ENCODE data around the gene MUC4.

MUC4 gene

GRCh38 chr3:195766671-195767070, 45.1 kb downstream of the MUC4 start:
- TF ChIP-seq RARB (CRISPR knock-in tag; IDR thresholded peaks at IDR 0.05) (no peak), ZFP3 (CRISPR knock-in tag; IDR thresholded peaks at IDR 0.05) (no peak), PATZ1 (CRISPR knock-in tag; IDR thresholded peaks at IDR 0.05; ENCODE audit: borderline replicate concordance) (no peak), PPARA (CRISPR knock-in tag; IDR thresholded peaks at IDR 0.05; ENCODE audit: borderline replicate concordance) (no peak), ISL1 (CRISPR knock-in tag; IDR thresholded peaks at IDR 0.05) (no peak), OSR1 (CRISPR knock-in tag; IDR thresholded peaks at IDR 0.05) (no peak), ZNF565 (CRISPR knock-in tag; conservative IDR thresholded peaks at IDR 0.05; ENCODE audit: low read depth) (no peak), ZNF8 (CRISPR knock-in tag; IDR thresholded peaks at IDR 0.05) (no peak)
- ATAC-seq: no peak

GRCh38 chr3:195764961-195765706, 46.6 kb downstream of the MUC4 start:
- no peak for ATAC-seq
- no peak for TF ChIP-seq CSRNP3 (CRISPR knock-in tag; IDR thresholded peaks at IDR 0.05)
- TF ChIP-seq CSDC2 (CRISPR knock-in tag; IDR thresholded peaks at IDR 0.05): no peak
- TF ChIP-seq ISL1 (CRISPR knock-in tag; IDR thresholded peaks at IDR 0.05): no peak
- no peak for TF ChIP-seq BACH2 (CRISPR knock-in tag; IDR thresholded peaks at IDR 0.05; ENCODE audit: borderline replicate concordance)
- TF ChIP-seq OSR1 (CRISPR knock-in tag; IDR thresholded peaks at IDR 0.05): no peak
- no peak for TF ChIP-seq ZFP30 (CRISPR knock-in tag; IDR thresholded peaks at IDR 0.05)
- no peak for TF ChIP-seq PPARA (CRISPR knock-in tag; IDR thresholded peaks at IDR 0.05; ENCODE audit: borderline replicate concordance)
- TF ChIP-seq ZC3H10 (CRISPR knock-in tag; IDR thresholded peaks at IDR 0.05): no peak
- no peak for TF ChIP-seq ZNF8 (CRISPR knock-in tag; IDR thresholded peaks at IDR 0.05)
- TF ChIP-seq TOX (CRISPR knock-in tag; IDR thresholded peaks at IDR 0.05; ENCODE audit: borderline replicate concordance): no peak
- no peak for TF ChIP-seq RARB (CRISPR knock-in tag; IDR thresholded peaks at IDR 0.05)
- no peak for TF ChIP-seq CREB5 (CRISPR knock-in tag; IDR thresholded peaks at IDR 0.05; ENCODE audit: low read depth)
- no peak for TF ChIP-seq GLIS3 (CRISPR knock-in tag; IDR thresholded peaks at IDR 0.05)
- no peak for TF ChIP-seq POU6F1 (CRISPR knock-in tag; IDR thresholded peaks at IDR 0.05; ENCODE audit: borderline replicate concordance, low read depth)

GRCh38 chr3:195763843-195764825, 47.6 kb downstream of the MUC4 start:
- TF ChIP-seq CREB5 (CRISPR knock-in tag; IDR thresholded peaks at IDR 0.05; ENCODE audit: low read depth): no peak
- no peak for TF ChIP-seq OSR1 (CRISPR knock-in tag; IDR thresholded peaks at IDR 0.05)
- no peak for TF ChIP-seq BACH2 (CRISPR knock-in tag; IDR thresholded peaks at IDR 0.05; ENCODE audit: borderline replicate concordance)
- TF ChIP-seq SNAI2 (CRISPR knock-in tag; IDR thresholded peaks at IDR 0.05): no peak
- no peak for TF ChIP-seq GLIS3 (CRISPR knock-in tag; IDR thresholded peaks at IDR 0.05)
- no peak for TF ChIP-seq CSRNP3 (CRISPR knock-in tag; IDR thresholded peaks at IDR 0.05)
- TF ChIP-seq ISL1 (CRISPR knock-in tag; IDR thresholded peaks at IDR 0.05): no peak
- no peak for TF ChIP-seq RARB (CRISPR knock-in tag; IDR thresholded peaks at IDR 0.05)
- TF ChIP-seq PPARA (CRISPR knock-in tag; IDR thresholded peaks at IDR 0.05; ENCODE audit: borderline replicate concordance): no peak
- TF ChIP-seq ZNF8 (CRISPR knock-in tag; IDR thresholded peaks at IDR 0.05): no peak
- no peak for TF ChIP-seq PATZ1 (CRISPR knock-in tag; IDR thresholded peaks at IDR 0.05; ENCODE audit: borderline replicate concordance)
- no peak for ATAC-seq
